ENCODE data around the gene VCAN. TPM values are rescaled to one million over a fixed set of nuclear protein-coding genes. Genes with fewer than 3 reads are reported as not detected.

The VCAN gene
- total RNA-seq (2022; extraction: Qiagen RNA extraction; ENCODE audit: low read depth): 11.5 to 23.4 TPM (median 13.8 TPM) in 5 replicates

DNA sequence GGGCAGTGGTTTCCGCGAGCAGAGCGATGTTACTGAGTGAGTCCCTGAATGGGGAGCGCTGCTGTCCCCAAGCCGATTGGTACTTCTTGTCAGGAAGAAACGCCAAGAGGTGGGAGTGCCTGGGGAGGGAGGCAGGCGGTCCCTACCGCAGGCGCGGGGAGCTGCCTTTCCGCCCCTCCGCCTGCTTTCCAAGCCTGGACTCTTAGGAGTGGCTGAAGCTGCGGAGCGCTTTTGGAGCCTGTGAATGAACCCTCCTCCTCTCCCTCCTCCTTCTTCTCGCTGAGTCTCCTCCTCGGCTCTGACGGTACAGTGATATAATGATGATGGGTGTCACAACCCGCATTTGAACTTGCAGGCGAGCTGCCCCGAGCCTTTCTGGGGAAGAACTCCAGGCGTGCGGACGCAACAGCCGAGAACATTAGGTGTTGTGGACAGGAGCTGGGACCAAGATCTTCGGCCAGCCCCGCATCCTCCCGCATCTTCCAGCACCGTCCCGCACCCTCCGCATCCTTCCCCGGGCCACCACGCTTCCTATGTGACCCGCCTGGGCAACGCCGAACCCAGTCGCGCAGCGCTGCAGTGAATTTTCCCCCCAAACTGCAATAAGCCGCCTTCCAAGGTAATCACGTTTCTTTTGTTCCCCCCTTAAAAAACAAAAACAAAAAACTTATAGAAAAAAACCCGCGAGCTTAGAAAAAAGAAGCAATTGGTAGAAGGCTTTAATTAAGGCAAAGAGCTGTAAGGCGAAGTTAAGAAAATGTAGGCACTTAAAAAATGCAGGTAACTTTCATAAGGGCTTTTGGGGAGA, at the start of gene VCAN:
VCAN (plus strand) TSS at position 340 of the 808 bp plus-strand sequence. CDS start 11,775 bp downstream, outside the sequence.

Other genes with a start within 250 kb of the VCAN start
- not detected in 5 replicates for gene HAPLN1, start 249.1 kb downstream of the VCAN start, total RNA-seq (2022; extraction: Qiagen RNA extraction; ENCODE audit: low read depth)